BLaER1 treated with 17β-estradiol and CSF1 and Interleukin-3, amounts not matched to agents 10 nM and 100 nM (cell line): ENCODE measurements around the gene TREM1.

ENCODE experiments used
- H3K27ac ChIP-seq, 11 experiments: shearing (Covaris generic); formaldehyde crosslinking; 2 replicates each; pipeline ENCODE4 v1.8.1; 2022
- H3K27me3 ChIP-seq, 11 experiments: shearing (Covaris generic); formaldehyde crosslinking; 2 replicates each; pipeline ENCODE4 v1.8.1; 2022
- H3K36me3 ChIP-seq, 11 experiments: shearing (Covaris generic); formaldehyde crosslinking; 2 replicates each; pipeline ENCODE4 v1.8.1; 2022
- H3K4me1 ChIP-seq, 10 experiments: shearing (Covaris generic); formaldehyde crosslinking; 2 replicates each; pipeline ENCODE4 v1.8.1; 2022
- H3K4me2 ChIP-seq, 11 experiments: shearing (Covaris generic); formaldehyde crosslinking; 2 replicates each; pipeline ENCODE4 v1.8.1; 2022
- H3K4me3 ChIP-seq, 10 experiments: shearing (Covaris generic); formaldehyde crosslinking; 2 replicates each; pipeline ENCODE4 v1.8.1; 2022
- H3K9ac ChIP-seq, 11 experiments: shearing (Covaris generic); formaldehyde crosslinking; 2 replicates each; pipeline ENCODE4 v1.8.1; 2022
- H3K9me3 ChIP-seq, 11 experiments: shearing (Covaris generic); formaldehyde crosslinking; replicated peaks in 1 of 11; 2 replicates each; pipeline ENCODE4 v1.8.1; 2022
- H4K20me1 ChIP-seq, 11 experiments: shearing (Covaris generic); formaldehyde crosslinking; 2 replicates each; pipeline ENCODE4 v1.8.1; 2022
- Cebpa-rat ChIP-seq, 11 experiments: shearing (Covaris generic); IDR thresholded peaks; 2 replicates each; pipeline ENCODE4 v1.8.1; 2022

TREM1 gene

DNA sequence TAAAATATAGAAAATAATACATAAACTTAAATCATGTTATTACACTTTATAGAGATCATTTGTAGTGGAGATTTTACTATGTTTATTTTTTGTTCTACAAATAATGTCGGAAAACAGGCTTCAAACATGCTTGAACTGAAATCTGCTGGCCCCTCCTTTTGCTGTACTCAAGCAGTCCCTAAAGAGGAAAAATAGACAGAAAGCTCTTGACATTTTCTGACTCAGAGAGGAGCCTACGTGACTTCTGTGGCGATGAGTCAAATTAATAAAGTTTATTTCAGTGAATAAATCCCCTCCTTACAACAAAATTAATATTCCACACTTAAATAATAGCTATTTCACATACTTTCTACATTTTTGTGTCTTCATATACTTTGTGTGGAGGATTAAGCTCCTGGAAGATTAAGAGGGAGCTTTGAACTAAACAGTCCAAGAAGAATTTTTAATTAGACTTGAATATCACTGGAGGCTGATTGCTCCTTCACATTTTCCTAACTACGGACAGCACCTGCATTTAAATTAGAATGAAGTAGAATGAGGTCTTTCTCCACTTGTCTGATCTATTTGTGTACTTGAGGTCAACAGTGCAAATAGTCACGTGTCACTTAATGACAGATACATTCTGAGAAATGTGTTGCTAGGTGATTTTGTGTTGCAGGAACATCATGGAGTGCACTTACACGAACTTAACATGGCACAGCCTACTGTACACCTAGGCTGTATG is 1.7 kb upstream of the TREM1 start:
- Histone ChIP-seq H3K9me3 (peaks cover 0 to 6% (median 0%) of the 10 kb centered on the region in 11 experiments; a peak in 1 of 22 replicates), H3K4me2 (peak overlapping the region in 4 of 11 experiments; percentile 77 to 89 (median 82); a peak in 8 of 22 replicates), H3K4me3 (no peak overlapping the region), H3K27me3 (no peaks in the 10 kb centered on the region), H3K4me1 (peaks cover 0 to 71% (median 43%) of the 10 kb centered on the region in 10 experiments; a peak in 17 of 20 replicates), H4K20me1 (no peaks in the 10 kb centered on the region), H3K36me3 (no peaks in the 10 kb centered on the region), H3K27ac (peak overlapping the region in 3 of 11 experiments; percentile 81 to 95 (median 90); a peak in 5 of 22 replicates), H3K9ac (no peak overlapping the region)
- TF ChIP-seq Cebpa-rat (IDR thresholded peaks at IDR 0.05): no peak

DNA sequence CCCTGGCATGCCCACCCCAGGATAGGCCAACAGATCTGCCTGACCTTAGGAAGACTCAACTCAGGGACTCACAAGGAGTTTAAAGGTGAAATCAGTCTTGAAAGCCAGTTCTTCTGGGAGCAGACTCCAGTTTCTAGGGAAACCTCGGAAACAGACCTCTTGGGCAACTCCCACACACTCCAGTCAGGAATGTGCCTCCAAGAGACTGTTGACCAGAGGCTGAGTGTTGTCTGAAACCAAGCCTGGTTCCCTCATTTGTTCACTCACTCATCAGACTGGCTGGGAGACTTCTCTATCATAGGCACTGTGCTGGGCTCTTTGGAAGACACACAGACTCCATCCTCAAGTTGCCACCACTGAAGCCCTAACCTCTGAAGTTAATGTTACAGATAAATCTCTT is 1.8 kb downstream of the TREM1 start:
- Histone ChIP-seq H3K36me3 (peaks cover 0 to 19% (median 0%) of the 10 kb centered on the region in 11 experiments; a peak in 7 of 22 replicates), H3K9me3 (peaks cover 0 to 16% (median 0%) of the 10 kb centered on the region in 11 experiments; a peak in 4 of 22 replicates), H3K9ac (peak overlapping the region in 2 of 11 experiments; percentile 75 to 81; a peak in 2 of 22 replicates), H3K4me2 (peak overlapping the region in 6 of 11 experiments; percentile 69 to 89 (median 82); a peak in 11 of 22 replicates), H3K27ac (peak overlapping the region in 4 of 11 experiments; percentile 22 to 95 (median 86); a peak in 7 of 22 replicates), H4K20me1 (no peaks in the 10 kb centered on the region), H3K27me3 (no peaks in the 10 kb centered on the region), H3K4me1 (peaks cover 0 to 97% (median 54%) of the 10 kb centered on the region in 10 experiments; a peak in 17 of 20 replicates), H3K4me3 (peak overlapping the region in 3 of 10 experiments; percentile 49 to 61 (median 60); a peak in 6 of 20 replicates)
- TF ChIP-seq Cebpa-rat (IDR thresholded peaks at IDR 0.05): no peak

DNA sequence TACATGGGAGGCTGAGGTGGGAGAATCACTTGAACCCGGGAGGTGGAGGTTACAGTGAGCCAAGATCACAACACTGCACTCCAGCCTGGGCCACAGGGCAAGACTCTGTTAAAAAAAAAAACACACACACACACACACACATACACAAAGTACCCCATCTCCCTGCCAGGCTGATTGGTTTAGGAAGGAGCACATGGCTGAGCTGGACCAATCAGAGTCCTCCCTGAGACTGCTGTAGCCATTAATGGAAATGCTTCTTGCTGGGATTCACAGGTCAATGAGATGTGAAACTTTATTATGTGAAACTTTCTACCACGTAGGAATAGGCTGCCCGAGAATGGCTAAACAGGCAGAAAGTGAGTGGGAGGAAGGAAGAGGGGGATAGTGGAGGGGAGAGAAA is 2.9 kb downstream of the TREM1 start:
- H3K4me1 ChIP-seq: peaks cover 5 to 100% (median 62%) of the 10 kb centered on the region in 10 experiments; a peak in 18 of 20 replicates
- H3K27me3 ChIP-seq: no peaks in the 10 kb centered on the region
- peak overlapping the region in 2 of 11 experiments; percentile 12 to 90; a peak in 1 of 22 replicates for H3K27ac ChIP-seq
- H3K9me3 ChIP-seq: peaks cover 0 to 16% (median 0%) of the 10 kb centered on the region in 11 experiments; a peak in 4 of 22 replicates
- H3K4me2 ChIP-seq: peak overlapping the region in 6 of 11 experiments; percentile 9 to 89 (median 82); a peak in 10 of 22 replicates
- no peak overlapping the region for H3K9ac ChIP-seq
- peaks cover 0 to 19% (median 0%) of the 10 kb centered on the region in 11 experiments; a peak in 7 of 22 replicates for H3K36me3 ChIP-seq
- TF ChIP-seq Cebpa-rat (IDR thresholded peaks at IDR 0.05): no peak
- no peaks in the 10 kb centered on the region for H4K20me1 ChIP-seq
- H3K4me3 ChIP-seq: peak overlapping the region in 3 of 10 experiments; percentile 49 to 61 (median 60); a peak in 3 of 20 replicates

DNA sequence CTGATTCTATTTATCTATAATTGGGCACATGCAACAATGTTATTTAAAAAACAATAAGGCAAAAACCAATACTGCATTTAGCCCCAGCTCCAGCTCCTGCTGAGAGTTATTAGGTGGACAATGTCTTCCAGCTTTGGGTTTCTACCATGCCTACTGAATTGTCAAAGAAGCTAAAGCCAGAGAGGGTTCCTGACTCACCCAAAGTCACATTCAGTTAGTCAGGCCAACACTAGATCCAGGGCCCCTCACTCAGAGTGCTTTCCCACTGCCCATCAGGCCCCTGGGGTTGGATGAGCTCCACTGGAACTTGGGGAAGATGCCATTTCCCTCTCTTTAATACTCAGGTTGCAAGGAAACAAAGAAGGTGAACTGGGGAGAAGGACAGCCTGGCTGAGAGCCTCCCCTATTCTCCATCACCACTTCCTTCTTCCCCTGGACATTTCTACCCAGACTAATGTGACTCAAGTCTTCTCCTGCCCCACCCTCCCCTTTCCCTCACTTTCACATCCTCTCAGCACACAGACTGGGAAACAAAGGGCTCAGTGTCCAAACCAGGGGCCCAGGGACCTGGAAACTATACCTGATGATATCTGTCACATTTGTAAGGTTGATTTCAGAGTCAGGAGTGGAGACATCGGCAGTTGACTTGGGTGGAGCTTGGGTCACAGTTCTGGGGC is 6.0 kb downstream of the TREM1 start:
- Histone ChIP-seq H3K9me3 (peaks cover 0 to 16% (median 0%) of the 10 kb centered on the region in 11 experiments; a peak in 4 of 22 replicates), H3K36me3 (peaks cover 0 to 35% (median 0%) of the 10 kb centered on the region in 11 experiments; a peak in 7 of 22 replicates), H3K4me1 (peaks cover 0 to 100% (median 62%) of the 10 kb centered on the region in 10 experiments; a peak in 16 of 20 replicates), H3K27ac (peak overlapping the region in 5 of 11 experiments; percentile 12 to 70 (median 63); a peak in 8 of 22 replicates), H3K4me2 (peak overlapping the region in 7 of 11 experiments; percentile 6 to 89 (median 80); a peak in 13 of 22 replicates), H3K9ac (peak overlapping the region in 2 of 11 experiments; percentile 16 to 47; a peak in 4 of 22 replicates), H3K4me3 (0 out of 20 replicates have a peak overlapping the region, but pooled peaks of 1 of the 10 experiments have one; percentile 27), H4K20me1 (no peaks in the 10 kb centered on the region), H3K27me3 (no peaks in the 10 kb centered on the region)
- no peak for TF ChIP-seq Cebpa-rat (IDR thresholded peaks at IDR 0.05)

DNA sequence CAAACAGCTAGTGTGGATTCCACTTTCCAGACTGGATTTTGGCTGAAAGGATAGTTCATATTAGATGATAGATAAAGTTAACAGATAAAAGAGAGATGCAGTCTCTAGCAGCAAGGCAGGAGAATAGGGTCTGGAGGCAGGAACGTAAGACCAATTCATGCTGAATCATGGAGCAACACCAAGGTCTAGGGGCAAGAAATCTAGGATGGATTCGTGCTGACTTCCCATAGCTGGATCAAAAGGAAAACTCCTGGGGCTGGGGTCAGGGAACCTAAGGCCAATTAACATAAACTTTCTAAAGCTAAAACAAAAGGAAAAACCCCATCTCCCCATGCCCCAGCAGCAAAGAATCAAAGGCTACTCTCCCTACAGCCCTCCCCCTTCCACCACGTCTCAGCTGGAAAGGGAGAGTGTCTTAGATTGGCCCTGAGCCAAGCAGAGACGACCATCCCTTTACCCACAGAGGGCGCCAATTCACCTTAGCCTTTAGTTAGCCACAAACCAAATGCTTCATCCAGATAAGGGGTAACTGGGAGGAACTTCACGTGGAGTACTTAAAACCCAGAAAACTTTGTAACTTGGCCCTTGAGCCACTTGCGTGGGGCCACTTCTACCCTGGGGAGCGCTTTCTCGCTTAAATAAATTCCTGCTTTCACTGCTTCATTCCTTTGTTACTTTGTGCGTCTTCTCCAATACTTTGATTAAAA is 7.6 kb downstream of the TREM1 start:
- Histone ChIP-seq H3K9me3 (peaks cover 0 to 16% (median 0%) of the 10 kb centered on the region in 11 experiments; a peak in 4 of 22 replicates), H3K36me3 (peaks cover 0 to 35% (median 0%) of the 10 kb centered on the region in 11 experiments; a peak in 7 of 22 replicates), H3K27ac (peak overlapping the region in 3 of 11 experiments; percentile 5 to 17 (median 8); a peak in 3 of 22 replicates), H3K4me3 (no peak overlapping the region), H3K9ac (no peak overlapping the region), H3K27me3 (no peaks in the 10 kb centered on the region), H3K4me1 (peaks cover 0 to 100% (median 69%) of the 10 kb centered on the region in 10 experiments; a peak in 17 of 20 replicates), H4K20me1 (no peaks in the 10 kb centered on the region; a peak in 1 of 22 replicates), H3K4me2 (peak overlapping the region in 8 of 11 experiments; percentile 0 to 89 (median 84); a peak in 13 of 22 replicates)
- TF ChIP-seq Cebpa-rat (IDR thresholded peaks at IDR 0.05): no peak

DNA sequence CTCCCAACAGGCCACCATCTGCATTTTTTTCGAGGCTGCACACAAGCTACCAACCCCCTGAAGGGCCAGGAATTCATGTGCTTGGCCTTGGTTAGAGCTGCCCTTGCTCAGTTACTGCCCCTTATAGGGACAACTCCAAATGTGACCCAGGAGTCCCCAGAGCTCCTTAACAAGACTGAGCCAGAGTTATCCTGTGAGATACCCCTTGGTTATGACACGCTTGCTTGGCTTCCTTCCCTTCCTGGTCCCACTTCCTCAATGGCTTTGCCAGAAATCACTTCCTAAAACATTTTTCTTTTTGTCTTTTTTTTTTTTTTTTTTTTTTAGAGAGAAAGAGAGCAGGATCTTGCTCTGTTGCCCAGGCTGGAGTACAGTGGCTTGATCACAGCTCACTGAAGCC is 8.9 kb downstream of the TREM1 start:
- peak overlapping the region in 1 of 11 experiments; percentile 9; a peak in 1 of 22 replicates for H3K9ac ChIP-seq
- no peaks in the 10 kb centered on the region for H3K27me3 ChIP-seq
- H4K20me1 ChIP-seq: no peaks in the 10 kb centered on the region; a peak in 1 of 22 replicates
- peak overlapping the region in 3 of 11 experiments; percentile 16 to 41 (median 28); a peak in 4 of 22 replicates for H3K27ac ChIP-seq
- H3K4me2 ChIP-seq: peak overlapping the region in 10 of 11 experiments; percentile 5 to 89 (median 78); a peak in 16 of 22 replicates
- H3K4me3 ChIP-seq: peak overlapping the region in 1 of 10 experiments; percentile 24; a peak in 1 of 20 replicates
- peaks cover 0 to 100% (median 75%) of the 10 kb centered on the region in 10 experiments; a peak in 18 of 20 replicates for H3K4me1 ChIP-seq
- H3K36me3 ChIP-seq: peaks cover 0 to 31% (median 0%) of the 10 kb centered on the region in 11 experiments; a peak in 7 of 22 replicates
- H3K9me3 ChIP-seq: peaks cover 0 to 10% (median 0%) of the 10 kb centered on the region in 11 experiments; a peak in 4 of 22 replicates
- TF ChIP-seq Cebpa-rat (IDR thresholded peaks at IDR 0.05): no peak

DNA sequence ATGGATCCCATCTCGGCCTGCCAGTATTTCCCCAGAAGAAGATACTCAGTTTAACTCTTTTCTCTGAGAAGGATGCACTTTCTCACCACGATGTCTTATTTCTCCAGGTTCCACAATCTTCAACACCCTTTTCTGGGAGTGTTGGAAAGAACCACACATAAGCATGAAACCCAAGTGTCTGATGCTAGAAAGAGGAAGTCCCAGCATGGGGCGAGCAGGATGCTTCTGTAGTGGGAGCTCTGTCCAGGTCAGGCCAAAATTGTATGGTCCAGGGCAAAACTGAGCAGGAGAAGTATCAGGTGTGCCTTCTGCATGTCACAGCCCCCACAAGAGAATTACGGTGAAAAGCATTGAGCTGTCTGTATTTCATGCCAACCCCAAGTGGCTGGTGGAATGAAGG is 11.0 kb downstream of the TREM1 start:
- H3K27me3 ChIP-seq: no peaks in the 10 kb centered on the region
- H3K27ac ChIP-seq: peak overlapping the region in 1 of 11 experiments; percentile 60; a peak in 1 of 22 replicates
- no peaks in the 10 kb centered on the region for H3K9me3 ChIP-seq
- no peak for TF ChIP-seq Cebpa-rat (IDR thresholded peaks at IDR 0.05)
- H3K9ac ChIP-seq: no peak overlapping the region
- peaks cover 13 to 100% (median 83%) of the 10 kb centered on the region in 10 experiments for H3K4me1 ChIP-seq
- H3K4me3 ChIP-seq: no peak overlapping the region
- peak overlapping the region in 6 of 11 experiments; percentile 23 to 89 (median 84); a peak in 11 of 22 replicates for H3K4me2 ChIP-seq
- peaks cover 0 to 16% (median 0%) of the 10 kb centered on the region in 11 experiments; a peak in 4 of 22 replicates for H3K36me3 ChIP-seq
- H4K20me1 ChIP-seq: no peaks in the 10 kb centered on the region; a peak in 1 of 22 replicates
